Breast epithelium (tissue), 4 donors: ENCODE measurements around the gene HAUS3. TPM values are rescaled to one million over a fixed set of nuclear protein-coding genes. Genes with fewer than 3 reads are reported as not detected.
A peak's percentile ranks its signal among the peaks of the same experiment; 100 is the strongest.

Source experiments
- DNase-seq, 2 donors: peaks; one replicate each; pipeline ENCODE4 v3.0.0-alpha.2; 2019; ENCODE audit warnings: low spot score in 2 of 2
- H3K27ac ChIP-seq, 2 donors: fragments of 200-600 bp; sonication (generic) in 1 of 2; one replicate each; pipeline ENCODE4 v1.5.1; 2016 to 2019; ENCODE audit warnings: mild to moderate bottlenecking in 1 of 2
- H3K27me3 ChIP-seq, 2 donors: fragments of 200-600 bp; sonication (generic) in 1 of 2; one replicate each; pipeline versions ENCODE4 v1.5.1 to v1.6.0; 2017 to 2019; ENCODE audit warnings: control low read depth in 1 of 2, mild to moderate bottlenecking in 1 of 2
- H3K36me3 ChIP-seq: fragments of 200-600 bp; one replicate; pipeline ENCODE4 v1.5.1; 2019
- H3K4me1 ChIP-seq, 2 donors: fragments of 200-600 bp; sonication (generic); one replicate each; pipeline ENCODE4 v1.5.1; 2016 to 2019; ENCODE audit warnings: control low read depth in 1 of 2
- H3K4me3 ChIP-seq, 3 donors: fragments of 200-600 bp; sonication (generic); 1 replicate in 2 of 3; 2 replicates in 1 of 3; pipeline ENCODE4 v1.5.1; 2016 to 2019; ENCODE audit warnings: mild to moderate bottlenecking in 3 of 3, moderate library complexity in 2 of 3
- H3K9me3 ChIP-seq, 2 donors: fragments of 200-600 bp; sonication (generic) in 1 of 2; one replicate each; pipeline ENCODE4 v1.5.1; 2016 to 2019; ENCODE audit warnings: control low read depth in 1 of 2
- POLR2A ChIP-seq: fragments of 450-650 bp; IDR thresholded peaks from one replicate; pipeline ENCODE4 v1.6.1; 2016; ENCODE audit warnings: antibody characterized with exemption, mild to moderate bottlenecking, moderate library complexity
- POLR2AphosphoS5 ChIP-seq, 3 donors: sonication (generic); formaldehyde crosslinking; IDR thresholded peaks; one replicate each; pipeline ENCODE4 v1.6.1; 2017; ENCODE audit warnings: antibody characterized with exemption in 3 of 3
- intact Hi-C: fragments of 100-400 bp; cut with DNase I; formaldehyde crosslinking; loops from one replicate; pipeline ENCODE4 v1.15.1; 2023; ENCODE audit warnings: low total_unique reads
- total RNA-seq, 3 donors: library from RNA; depleted of rRNA; stranded (reverse); fragments of >200 nt; gene quantifications; one replicate each; pipeline ENCODE4 v1.1.0, GENCODE V29; 2016
- TF ChIP-seq, protein P1 (sequence below), 3 donors: fragments of 450-650 bp; IDR thresholded peaks; one replicate each; pipeline ENCODE4 v1.5.1; 2016 to 2017; ENCODE audit warnings: antibody characterized with exemption in 3 of 3, mild to moderate bottlenecking in 3 of 3, moderate library complexity in 3 of 3

The HAUS3 gene
- total RNA-seq, 3 donors from 2014 or later: 14.1 to 19.6 (median 17.4) TPM

DNA sequence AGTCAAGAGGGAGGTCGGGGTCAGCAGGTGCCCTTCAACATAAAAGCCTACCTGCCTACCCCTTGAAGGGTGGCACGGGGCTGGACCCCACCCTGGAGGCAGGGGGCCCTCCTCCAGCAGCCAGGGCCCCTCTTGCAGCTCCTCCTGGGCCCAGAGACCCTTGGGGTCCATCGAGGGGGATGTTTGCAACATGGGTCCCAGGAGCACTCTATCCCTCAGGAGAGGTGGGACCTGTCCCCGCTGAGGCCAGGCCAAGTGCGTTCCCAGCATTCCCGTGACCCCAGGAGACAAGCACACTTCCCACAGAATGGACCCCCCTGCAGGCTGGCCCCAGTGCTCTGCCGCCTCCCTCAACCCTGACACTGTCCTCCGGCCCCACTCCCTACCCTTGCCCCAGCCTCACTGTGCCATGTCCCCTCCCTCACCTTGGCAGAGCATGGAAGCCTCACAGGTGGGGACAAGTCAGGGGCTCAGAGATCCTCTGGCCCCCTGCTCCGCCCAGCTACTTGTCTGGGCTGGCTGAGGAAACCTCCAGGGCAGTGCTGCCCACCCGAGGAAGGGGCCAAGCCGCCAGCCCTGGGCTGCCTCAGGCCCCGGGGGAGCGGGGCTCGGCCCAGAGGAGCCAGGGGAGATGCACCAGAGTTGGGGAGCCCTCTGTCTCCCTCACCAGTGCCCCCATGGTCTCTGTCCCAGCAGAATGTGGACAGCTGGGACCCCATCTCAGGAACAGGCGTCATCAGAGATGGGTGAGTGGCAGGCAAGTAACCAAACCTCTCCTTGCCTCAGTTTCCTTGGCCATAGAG, 17.8 kb upstream of the HAUS3 start:
- DNase-seq: peak in 1 of 2 donors; percentile 43
- TF ChIP-seq POLR2AphosphoS5 (IDR thresholded peaks at IDR 0.05): no peak
- TF ChIP-seq, protein P1, sequence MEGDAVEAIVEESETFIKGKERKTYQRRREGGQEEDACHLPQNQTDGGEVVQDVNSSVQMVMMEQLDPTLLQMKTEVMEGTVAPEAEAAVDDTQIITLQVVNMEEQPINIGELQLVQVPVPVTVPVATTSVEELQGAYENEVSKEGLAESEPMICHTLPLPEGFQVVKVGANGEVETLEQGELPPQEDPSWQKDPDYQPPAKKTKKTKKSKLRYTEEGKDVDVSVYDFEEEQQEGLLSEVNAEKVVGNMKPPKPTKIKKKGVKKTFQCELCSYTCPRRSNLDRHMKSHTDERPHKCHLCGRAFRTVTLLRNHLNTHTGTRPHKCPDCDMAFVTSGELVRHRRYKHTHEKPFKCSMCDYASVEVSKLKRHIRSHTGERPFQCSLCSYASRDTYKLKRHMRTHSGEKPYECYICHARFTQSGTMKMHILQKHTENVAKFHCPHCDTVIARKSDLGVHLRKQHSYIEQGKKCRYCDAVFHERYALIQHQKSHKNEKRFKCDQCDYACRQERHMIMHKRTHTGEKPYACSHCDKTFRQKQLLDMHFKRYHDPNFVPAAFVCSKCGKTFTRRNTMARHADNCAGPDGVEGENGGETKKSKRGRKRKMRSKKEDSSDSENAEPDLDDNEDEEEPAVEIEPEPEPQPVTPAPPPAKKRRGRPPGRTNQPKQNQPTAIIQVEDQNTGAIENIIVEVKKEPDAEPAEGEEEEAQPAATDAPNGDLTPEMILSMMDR (IDR thresholded peaks at IDR 0.05): no peak
- TF ChIP-seq POLR2A: no peak
- H3K4me3 ChIP-seq: peak overlapping the region; percentile 90 to 99 (median 91)
- H3K27ac ChIP-seq: peak overlapping the region; percentile 85 to 96
- intact Hi-C loops: loop anchor here (10.0 kb wide), 1 partner anchor 155 kb away; the partner anchor contains the start of genes CFAP99 and ZFYVE28
- no peaks in the 10 kb centered on the region for H3K27me3 ChIP-seq
- no peaks in the 10 kb centered on the region for H3K36me3 ChIP-seq
- H3K9me3 ChIP-seq: no peaks in the 10 kb centered on the region
- H3K4me1 ChIP-seq: peaks cover 29 to 32% of the 10 kb centered on the region in 2 donors

DNA sequence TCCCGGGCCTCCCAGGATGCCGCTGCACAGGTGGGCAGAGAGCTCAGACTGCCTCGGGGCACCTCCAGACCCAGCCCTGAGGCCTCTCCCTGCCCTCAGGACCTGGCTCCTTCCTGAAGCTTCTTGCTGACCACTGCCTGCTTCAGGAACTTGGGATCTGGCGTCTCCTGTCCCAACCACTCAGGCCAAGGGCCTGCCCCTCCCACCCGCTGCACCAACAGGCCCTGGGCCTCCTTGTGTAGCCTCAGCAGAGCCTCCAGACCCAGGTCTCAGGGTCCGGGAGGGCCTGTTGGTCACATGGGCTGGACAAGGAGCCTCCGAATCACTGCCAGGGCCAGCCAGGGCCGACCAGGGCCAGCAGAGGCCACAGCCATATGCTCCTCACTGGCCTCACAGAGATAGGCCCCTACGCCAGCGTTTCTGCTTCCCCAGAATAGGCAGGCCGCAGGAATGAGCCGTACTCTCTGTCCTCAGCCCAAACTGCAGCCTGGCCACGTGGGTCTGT, 17.2 kb upstream of the HAUS3 start:
- peak overlapping the region in 2 of 3 donors; percentile 90 to 99 for H3K4me3 ChIP-seq
- no peaks in the 10 kb centered on the region for H3K9me3 ChIP-seq
- no peaks in the 10 kb centered on the region for H3K27me3 ChIP-seq
- no peaks in the 10 kb centered on the region for H3K36me3 ChIP-seq
- DNase-seq: peak in 1 of 2 donors; percentile 44
- TF ChIP-seq, protein P1 (IDR thresholded peaks at IDR 0.05): no peak
- no peak for TF ChIP-seq POLR2A
- TF ChIP-seq POLR2AphosphoS5 (IDR thresholded peaks at IDR 0.05): no peak
- intact Hi-C loops: loop anchor here (10.0 kb wide), 1 partner anchor 156 kb away; the partner anchor contains the start of genes CFAP99 and ZFYVE28
- H3K27ac ChIP-seq: peak overlapping the region; percentile 85 to 96
- peaks cover 29 to 32% of the 10 kb centered on the region in 2 donors for H3K4me1 ChIP-seq

DNA sequence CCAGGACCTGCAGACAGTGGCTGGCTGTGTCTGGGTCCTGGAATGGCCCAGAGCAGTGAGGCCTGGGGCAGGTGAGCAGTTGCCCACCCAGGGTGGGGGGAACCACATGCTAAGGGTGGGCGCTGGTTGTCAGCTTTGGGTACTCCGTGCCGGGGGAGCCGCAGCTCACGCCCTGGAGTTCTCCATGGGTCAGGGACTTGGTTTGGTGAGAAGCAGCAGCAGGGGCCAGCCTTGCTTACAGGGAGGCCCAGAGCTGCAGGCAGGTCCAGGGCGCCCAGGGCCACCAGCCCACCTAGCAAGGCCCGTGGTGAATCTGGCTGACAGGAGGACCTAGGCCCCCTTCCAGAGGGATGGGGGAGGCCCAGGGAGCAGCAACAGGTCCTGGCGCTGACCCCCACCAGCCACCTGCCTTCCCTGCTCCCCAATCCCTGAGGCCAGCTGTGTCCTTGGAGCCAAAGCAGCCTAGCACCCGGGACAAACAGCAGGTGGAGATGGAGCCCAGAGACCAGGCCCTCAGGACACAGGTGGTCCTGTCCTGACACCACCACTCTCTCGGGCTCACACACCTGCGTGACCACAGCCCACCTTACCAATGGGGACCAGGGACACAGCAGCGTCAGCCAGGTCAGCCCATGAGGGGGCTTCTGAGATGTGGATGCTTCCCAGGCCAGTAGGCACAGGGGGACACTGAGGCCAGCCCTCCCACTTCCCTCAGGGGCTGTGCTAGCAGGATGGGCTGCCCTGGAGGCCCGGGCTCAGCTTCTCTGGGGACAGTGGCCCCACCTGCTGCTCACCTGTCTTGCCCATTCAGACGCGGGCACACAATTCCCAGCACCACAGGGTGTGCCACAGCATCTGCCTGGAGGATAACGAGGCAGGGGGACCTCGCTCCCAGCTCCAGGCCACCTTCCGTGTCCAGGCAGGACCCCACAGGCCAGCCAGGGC, 16.4 kb upstream of the HAUS3 start:
- Histone ChIP-seq H3K27ac (peak overlapping the region; percentile 85 to 96), H3K9me3 (no peaks in the 10 kb centered on the region), H3K4me1 (peaks cover 29 to 32% of the 10 kb centered on the region in 2 donors), H3K27me3 (no peaks in the 10 kb centered on the region), H3K36me3 (no peaks in the 10 kb centered on the region), H3K4me3 (peak overlapping the region in 1 of 3 donors; percentile 99)
- TF ChIP-seq POLR2A (no peak), POLR2AphosphoS5 (IDR thresholded peaks at IDR 0.05) (no peak)
- TF ChIP-seq, protein P1 (IDR thresholded peaks at IDR 0.05): no peak
- intact Hi-C loops: loop anchor here (10.0 kb wide), 1 partner anchor 156 kb away; the partner anchor contains the start of genes CFAP99 and ZFYVE28
- peak; percentile 17 to 48 for DNase-seq

DNA sequence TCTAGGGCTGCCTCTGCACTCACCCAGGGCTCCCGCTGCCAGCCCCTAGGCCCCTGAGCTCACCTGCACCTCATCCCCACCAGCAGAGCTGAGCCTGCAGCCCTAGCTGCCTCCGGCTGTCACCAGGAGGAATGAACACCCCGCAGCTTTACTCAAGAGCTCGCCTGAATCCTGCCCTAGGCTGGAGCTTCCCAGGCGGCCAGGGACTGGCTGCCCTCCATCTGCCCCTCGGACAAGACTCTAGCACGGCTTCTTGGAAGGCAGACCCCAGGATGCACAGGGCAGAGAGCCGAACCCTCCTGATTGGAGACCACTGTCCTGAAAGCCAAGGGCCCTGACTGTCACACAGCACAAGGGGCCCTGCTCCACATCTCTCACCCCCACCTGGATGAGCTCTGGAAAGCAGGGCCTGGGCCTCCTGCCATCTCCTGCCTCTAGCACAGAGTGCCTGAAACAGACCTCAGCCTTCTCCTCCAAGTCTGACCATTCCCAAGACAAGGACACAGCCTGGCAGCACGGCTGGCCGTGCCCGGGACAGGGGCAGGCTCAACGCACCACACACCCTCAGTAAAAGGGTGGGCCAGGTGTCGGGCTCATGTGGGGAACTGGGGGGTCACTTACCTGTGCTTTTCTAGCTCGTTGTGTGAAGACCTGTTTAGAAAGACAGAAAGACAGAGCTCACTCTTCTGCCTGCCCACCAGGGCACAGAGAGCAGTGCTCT, 15.6 kb upstream of the HAUS3 start:
- TF ChIP-seq POLR2AphosphoS5 (IDR thresholded peaks at IDR 0.05): no peak
- Histone ChIP-seq H3K27me3 (no peaks in the 10 kb centered on the region), H3K4me3 (peak overlapping the region in 2 of 3 donors; percentile 27 to 58), H3K9me3 (no peaks in the 10 kb centered on the region), H3K4me1 (peaks cover 29 to 32% of the 10 kb centered on the region in 2 donors), H3K36me3 (no peaks in the 10 kb centered on the region), H3K27ac (peak overlapping the region; percentile 85 to 96)
- peak in 1 of 2 donors; percentile 17 for DNase-seq
- intact Hi-C loops: loop anchor here (10.0 kb wide), 1 partner anchor 157 kb away; the partner anchor contains the start of genes CFAP99 and ZFYVE28
